Measurements from ENCODE around the gene MUC5B.

MUC5B gene

DNA sequence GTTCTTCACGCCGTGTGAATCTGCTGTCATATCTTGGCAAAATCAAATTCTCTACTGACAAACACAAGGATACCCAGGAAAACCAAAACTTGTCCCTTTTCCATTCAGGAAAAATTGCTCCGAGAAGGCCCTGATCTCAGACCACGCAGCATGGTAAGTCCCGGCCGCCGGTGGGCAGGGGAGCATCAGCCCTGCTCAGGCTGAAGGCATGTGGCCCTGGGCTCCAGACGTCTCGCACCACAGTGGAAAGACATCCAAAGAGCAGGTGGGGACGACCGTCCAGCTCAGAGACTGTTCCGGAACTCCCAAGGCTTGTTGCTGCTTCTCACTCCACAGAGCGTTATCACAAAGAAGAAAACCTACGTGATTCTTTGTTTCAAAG is 56.8 kb downstream of the MUC5B start:
- no peak for DNase-seq (ENCODE audit: low read depth in 2 of 2, low spot score in 1 of 2)

DNA sequence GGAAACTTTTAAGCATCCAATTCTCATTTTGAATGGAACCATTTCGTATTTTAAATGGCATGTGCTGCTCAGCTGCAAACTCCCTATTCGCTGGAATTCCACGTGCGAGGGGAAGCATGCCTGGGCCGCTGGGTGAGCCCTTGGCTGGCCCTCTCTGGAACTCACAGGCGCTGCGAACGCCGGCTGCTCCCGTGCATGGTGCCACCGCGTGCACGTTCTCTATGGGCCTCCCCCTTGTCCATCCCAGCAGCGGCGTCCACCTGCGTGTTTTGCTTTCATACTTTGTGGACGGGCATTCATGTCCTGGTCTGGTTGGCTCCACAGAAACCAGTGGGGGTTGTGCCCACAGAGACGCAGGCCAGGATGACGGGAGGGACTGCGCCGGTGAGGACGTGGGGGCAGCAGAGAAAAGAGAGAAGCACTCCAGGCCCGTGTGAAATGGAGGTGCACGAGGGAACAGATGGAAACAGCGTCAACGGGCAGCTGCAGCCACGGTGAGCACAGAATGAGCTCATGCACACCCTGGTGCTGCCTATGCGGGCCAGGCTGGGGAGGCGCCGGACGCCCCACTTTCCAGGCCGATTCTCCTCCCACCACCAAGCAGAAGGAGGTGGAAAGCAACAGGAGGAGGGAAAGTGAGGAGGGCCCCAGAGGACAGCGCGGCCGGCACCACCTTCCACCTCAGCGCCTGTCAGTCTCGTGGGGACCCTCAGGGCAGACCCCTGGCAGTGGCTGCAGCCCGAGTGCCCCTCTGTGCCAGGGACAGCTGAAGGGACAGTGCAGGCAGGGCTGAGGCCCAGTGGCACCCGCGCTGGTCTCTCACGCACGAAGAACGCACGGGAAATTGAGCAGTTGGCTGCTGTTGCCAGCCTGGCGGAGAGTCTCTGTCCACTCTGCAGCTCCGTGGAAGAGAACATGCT is 57.5 kb downstream of the MUC5B start:
- DNase-seq (ENCODE audit: low read depth in 2 of 2, low spot score in 1 of 2) = no peak

DNA sequence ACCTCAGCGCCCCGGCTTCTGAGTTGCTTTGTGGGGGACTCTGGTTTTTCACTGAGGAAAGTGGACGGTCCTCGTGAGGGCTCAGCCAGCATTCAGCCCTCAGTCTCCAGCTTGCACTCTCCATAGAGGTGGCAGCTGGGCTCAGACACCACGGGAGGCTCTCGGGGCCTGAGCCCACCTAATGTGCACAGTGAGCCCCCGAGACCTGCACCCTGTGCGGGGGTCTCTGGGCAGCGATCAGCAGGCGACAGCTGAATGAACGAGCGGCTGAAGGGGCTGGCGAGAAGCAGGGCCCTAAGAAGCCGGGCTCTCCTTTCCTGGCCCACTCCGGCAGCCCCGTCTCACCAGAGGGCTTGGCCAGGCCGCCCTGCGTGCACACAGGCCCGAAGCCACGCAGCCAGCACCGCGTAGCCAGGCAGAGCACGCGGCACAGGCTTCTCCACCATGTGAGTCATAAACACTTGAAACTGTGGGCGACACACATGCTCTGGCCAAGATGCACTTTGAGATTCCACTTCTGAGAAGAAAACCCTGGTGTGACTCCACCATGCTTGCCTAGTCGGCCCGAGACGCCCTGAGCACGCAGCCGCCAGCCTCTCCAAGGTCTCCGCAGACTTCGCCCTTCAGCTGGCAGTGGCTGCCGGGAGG is 58.6 kb downstream of the MUC5B start:
- DNase-seq (ENCODE audit: low read depth in 2 of 2, low spot score in 1 of 2) = no peak

DNA sequence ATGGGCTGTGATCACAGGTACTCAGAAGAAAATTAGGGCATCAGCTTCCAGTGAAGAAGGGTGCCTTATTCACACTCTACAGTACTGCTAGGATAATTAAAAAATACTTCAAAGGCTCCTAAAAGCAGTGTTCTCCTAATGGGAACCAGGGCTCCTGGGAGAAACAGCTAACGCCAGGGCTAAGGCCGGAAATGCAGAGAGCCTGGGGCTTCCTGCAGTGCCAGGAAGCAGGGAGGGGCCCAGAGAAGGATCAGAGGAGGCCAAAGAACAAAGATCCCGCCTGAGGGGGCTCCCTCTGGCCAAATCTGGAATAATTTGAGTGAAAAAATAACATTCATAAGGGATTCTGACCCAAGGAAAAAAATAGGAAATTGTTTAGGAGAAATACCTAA is 59.1 kb downstream of the MUC5B start:
- DNase-seq (ENCODE audit: low read depth in 2 of 2, low spot score in 1 of 2) = no peak

DNA sequence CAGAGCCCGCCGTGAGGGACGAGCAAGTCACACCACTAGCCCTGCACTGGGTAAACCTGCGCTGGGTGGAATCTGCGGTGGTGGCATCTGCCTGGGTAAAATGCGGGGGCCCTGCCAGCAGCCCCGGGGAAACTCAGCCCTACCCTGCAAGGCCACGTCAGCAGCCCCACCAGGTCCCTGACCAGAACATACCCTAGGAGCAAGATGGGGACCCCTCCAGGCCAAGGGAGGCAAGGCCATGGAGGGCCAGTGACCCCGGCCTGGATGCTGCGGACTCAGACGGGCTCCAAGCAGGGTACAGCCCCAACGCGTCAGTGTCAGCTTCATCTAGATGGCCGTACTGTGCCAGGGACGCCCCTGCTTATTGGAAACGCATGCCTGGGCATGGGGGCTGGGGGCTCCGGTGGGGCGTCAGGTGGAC is 60.2 kb downstream of the MUC5B start:
- no peak for DNase-seq (ENCODE audit: low read depth in 2 of 2, low spot score in 1 of 2)

DNA sequence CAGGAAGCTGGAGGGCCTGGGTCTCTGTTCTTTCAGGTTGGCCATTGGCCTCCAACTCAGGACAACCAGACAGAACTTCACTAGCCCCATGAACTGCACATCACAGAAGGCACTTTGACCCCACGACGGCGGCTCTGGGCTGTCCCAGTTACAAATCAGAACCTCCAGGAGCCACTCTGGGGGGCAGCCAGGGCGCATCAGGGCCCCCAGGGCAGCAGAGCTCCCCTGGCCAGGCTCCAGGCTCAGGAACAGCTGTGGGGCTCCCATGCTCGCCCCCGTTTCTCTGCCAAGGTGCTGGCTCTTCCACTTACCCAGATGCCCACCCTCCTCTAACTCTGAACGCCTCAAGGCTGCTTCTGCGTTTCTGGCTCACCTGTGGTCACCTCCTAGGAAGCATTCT is 61.0 kb downstream of the MUC5B start:
- DNase-seq (ENCODE audit: low read depth in 2 of 2, low spot score in 1 of 2) = no peak

DNA sequence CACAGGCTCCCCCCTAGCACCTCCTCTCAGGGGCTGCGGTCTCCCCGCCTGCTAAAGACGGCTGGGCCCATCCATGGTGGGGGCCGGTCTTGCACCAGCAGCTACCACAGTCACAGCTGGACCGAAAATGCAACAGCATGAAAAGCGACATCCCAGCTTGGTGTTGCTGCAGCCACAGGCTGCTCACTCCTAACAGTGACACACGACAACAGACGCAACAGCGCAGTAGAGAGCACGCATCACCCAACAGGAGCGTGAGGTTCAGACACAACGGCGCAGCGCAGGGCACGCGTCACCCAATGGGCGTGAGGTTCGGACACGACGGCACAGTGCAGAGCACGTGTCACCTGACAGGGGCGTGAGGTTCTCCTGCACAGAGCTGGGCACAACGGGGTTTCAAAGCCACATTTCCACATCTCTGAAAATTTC is 62.5 kb downstream of the MUC5B start:
- DNase-seq (ENCODE audit: low read depth in 2 of 2, low spot score in 1 of 2) = no peak

DNA sequence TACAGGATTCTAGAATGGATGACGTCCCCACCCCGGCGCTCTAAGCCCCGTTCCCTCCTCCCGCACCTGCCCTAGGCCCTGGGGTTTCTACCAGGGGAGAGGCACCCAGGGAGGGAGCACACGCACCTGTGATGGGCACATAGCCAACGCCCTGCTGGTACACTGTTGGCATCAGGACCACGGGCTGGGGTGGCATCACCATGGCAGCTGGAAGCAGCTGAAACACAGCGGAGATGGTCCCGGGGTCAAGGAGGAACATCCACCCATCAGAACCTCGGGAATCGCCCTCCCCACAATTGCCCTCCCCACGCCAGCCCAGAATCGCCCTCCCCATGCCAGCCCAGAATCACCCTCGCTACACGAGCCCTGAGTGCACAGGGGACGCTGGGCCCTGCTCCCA is 63.0 kb downstream of the MUC5B start:
- DNase-seq (ENCODE audit: low read depth in 2 of 2, low spot score in 1 of 2) = no peak

DNA sequence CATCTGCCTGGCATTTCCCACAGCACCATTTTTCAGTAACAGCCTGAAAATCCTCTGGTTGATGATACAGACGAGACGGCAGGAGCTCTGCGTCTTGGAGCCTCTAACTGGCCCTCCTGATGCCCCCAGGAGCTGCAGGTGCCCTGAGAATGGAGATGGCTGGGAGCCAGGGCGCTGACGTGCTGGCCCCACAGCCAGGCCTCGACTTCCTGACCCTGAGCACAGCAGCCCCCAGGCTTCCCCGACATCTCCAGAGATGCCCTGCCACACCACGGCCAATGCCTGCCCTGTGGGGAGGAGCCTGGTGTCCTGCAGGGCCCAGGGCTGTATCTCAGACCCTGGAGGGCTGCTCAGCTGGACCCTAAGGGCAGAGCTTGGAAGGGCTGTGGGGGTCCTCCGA is 65.1 kb downstream of the MUC5B start:
- DNase-seq (ENCODE audit: low read depth in 2 of 2, low spot score in 1 of 2) = no peak

DNA sequence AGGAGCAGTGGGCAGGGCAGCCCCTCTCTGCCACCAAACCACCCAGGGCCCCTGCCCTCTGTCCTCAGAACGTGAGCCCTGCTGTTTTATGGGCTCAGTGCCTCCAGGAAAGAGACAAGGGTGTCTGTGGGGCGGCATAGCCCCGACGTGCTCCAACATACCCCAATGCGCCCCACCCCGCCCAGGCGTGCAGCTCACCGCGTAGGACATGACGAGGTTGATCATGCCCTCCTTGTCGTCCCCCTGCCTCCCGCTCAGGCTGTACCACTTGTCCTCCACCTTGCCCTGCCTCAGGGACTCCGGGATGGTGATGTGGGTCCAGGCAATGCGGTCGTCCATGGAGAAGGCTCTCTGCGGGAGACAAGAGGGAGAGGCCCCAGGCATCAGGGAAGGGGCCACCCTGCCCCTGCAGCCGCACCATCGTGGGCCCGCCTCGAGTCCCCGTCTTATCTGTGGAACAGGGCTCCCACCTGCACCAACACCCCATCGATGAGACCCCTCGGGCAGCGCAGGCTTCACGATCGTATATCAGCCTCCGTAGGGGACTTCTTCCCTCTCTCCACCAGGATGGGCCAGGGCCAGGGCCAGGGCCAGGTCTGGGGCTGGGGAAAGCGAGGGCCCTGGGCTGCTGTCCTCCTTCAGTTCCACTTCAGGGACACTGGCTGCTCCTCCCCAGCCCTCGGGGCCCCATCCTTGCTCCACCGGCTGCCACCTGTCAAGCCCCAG is 65.7 kb downstream of the MUC5B start:
- DNase-seq (ENCODE audit: low read depth in 2 of 2, low spot score in 1 of 2) = no peak

DNA sequence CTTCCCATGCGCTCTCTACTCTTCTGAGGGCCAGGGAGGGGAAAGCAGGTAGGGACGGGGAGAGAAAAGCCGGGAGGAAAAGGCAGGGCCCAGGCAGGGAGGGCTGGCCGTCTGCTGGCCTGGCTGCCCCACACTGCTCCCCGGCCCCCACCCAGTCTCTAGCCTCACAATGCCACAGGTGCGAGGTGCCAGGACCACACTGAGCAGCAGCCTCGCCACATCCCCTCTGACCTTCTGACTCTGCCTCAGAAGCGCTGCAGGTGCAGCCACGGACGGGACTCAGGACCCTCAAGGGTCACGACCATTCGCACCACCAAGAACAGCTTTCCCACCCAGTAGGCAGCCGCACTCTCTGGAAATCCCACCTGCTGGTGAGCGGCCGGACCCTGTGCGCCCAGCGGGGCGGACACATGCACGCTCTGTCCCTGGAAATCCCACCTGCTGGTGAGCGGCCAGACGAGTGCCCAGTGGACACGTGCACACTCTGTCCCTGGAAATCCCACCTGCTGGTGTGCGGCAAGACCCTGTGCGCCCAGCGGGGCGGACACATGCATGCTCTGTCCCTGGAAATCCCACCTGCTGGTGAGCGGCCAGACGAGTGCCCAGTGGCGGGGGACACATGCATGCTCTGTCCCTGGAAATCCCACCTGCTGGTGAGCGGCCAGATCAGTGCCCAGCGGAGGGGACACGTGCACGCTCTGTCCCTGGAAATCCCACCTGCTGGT is 66.5 kb downstream of the MUC5B start:
- no peak for DNase-seq (ENCODE audit: low read depth in 2 of 2, low spot score in 1 of 2)

DNA sequence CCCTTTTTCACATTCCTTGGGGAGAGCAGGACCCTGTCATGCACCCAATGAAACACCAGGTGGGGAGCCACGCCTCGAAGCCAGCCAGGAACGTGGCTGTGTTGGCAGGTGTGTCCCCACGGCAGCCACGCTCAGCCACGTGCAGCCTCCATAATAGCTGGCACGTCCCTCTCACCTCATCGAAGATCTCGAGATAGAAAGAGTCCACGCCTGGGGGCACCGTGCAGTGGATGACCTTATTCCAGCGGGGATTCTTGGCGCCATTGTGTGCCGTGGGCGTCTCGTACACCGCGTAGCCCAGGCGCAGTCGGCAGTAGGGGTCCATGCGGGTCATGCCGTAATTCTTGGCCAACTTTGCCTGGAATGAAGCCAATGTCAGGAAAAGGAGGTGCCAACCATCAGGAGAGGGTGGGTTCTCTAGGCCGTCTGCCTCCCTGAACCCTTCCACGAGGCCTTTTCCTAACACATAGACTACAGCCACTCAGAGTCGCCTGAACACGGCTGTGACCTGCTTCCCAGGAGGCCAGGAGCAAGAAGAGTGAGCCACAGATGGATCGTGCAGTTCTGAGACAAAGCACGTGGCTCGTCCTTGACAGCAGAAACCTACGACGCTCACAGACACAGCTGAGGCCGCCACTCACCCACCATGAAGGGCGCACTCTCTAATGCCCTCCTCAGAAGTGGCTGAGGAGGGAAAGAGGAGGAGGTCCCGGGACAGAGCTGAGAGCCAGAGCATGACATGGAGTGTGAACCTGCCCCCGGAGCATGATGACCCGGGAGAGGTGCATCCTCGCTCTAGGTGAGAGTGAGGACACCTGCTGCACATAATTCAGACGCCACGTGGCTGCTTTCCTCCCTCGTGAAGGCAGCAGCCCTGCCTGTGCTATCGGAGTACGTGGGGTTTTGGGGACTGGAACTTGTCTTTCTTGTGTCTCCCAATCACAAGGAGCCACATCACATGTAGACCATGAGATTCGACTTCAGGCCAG is 67.5 kb downstream of the MUC5B start:
- no peak for DNase-seq (ENCODE audit: low read depth in 2 of 2, low spot score in 1 of 2)

DNA sequence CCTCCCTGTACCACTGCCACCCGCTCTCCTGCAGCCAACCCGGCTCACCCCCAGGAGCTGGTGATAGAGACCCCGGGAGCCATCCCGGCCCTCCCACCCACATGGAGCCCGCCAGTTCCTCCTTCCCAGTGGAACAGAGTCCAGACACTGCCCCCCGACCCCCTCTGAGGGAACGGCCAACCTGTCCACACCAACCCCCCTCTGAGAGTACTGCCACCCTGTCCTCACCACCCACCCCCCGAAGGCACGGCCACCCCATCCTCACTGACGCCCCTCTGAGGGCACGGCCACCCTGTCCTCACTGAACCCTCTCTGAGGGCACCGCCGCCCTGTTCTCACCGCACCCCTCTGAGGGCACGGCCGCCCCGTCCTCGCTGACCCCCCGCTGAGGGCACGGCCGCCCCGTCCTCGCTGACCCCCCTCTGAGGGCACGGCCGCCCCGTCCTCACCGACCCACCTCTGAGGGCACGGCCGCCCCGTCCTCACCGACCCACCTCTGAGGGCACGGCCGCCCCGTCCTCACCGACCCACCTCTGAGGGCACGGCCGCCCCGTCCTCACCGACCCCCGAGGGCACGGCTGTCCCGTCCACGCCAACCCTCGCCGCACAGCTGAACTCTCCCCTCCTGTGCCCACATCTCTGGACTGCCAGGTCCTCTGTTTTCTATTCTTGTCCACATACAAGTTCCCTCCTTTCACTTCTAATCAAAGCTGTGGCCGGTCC is 68.6 kb downstream of the MUC5B start:
- DNase-seq (ENCODE audit: low read depth in 2 of 2, low spot score in 1 of 2) = no peak

DNA sequence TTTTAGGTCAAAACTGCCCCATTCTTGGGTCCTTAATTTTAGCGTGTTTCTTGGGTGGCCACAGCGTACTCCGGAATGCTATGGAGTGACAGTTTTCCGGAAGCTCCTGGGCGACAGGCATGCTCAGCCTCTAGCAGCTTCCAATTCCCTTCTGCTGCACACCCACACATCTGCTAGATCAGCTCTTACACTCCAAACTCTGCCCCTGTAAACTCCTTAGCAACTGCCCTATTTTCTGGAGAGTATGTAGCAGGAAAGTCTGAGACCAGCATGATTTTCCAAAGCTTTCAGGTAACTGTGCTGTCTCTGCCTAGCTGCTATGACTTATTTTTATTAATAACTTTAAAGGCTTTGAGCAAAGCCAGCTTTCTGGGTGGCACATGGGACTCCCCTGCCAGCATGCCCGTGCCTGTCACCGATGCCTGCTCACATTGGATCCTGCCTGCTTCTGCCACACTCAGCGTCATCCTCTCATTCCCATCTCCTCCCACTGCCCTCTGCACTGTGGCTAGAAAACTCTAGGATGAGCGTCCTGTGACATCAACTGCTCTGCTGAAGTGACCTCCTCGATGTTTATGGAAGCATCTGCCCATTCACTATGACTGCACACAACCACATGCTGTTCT is 69.3 kb downstream of the MUC5B start:
- DNase-seq (ENCODE audit: low read depth in 2 of 2, low spot score in 1 of 2) = no peak

DNA sequence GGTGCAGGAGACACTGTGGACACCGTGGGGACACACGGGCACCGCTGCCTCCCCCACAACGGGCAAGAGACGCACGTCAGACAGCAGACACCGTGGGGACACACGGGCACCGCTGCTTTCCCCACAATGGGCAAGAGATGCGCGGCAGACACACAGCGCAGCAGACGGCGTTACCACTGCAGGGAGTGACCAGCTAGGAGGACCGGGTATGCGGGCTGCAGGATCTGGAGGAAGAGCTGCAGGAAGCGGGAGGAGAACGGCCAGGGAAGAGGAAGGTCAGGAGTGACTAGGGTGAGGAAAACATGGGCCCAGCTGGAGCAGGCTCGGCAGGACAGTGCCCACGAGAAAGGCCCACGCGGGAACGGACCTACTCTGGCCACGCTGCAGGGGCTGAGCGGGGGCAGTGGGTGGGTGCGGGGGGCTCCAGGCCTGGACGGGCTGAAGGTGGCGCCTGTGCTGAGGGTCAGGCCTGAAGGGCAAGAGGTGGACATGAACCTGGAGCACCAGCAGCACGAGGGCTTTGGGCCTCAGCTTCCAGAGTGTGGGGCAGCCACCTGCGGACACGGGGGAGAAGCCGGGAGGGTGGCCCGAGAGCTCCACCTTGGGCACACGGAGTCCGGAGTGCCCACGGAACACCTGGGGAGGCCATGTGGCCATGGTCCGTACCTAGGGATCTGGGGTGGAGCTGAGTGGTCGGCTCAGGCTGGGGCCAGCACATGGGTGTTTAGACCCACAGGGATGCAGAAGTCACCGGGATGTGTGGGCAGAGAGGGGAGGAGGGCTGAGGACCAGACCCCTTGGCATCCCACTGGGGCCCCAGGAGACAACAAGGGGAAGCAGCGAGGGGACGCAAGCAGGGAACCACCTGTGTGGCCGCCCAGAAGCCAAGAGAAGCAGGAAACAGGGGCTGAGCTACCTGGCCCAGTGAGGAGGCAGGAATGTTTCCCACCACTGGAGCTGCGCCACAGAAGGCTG is 70.1 kb downstream of the MUC5B start:
- DNase-seq (ENCODE audit: low read depth in 2 of 2, low spot score in 1 of 2) = no peak

DNA sequence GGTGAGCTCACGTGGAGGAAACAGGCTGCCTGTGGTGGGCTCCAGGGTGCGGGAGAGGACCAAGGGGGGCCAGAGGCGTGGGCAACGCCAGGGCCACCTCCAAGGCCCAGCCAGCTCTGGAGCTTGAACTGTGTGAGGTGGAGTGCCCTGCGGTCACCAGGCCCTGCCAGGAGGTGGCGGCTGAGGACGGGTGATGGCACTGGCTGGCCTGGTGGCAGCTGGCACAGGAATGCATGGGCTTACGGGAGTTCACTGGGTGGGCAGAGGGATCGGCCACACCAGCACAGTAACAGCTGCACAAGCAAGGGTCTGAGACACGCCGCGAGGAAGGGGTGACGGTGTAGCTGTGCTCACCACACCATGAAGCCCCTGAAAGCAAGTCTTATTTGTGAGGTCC is 70.8 kb downstream of the MUC5B start:
- DNase-seq (ENCODE audit: low read depth in 2 of 2, low spot score in 1 of 2) = no peak

DNA sequence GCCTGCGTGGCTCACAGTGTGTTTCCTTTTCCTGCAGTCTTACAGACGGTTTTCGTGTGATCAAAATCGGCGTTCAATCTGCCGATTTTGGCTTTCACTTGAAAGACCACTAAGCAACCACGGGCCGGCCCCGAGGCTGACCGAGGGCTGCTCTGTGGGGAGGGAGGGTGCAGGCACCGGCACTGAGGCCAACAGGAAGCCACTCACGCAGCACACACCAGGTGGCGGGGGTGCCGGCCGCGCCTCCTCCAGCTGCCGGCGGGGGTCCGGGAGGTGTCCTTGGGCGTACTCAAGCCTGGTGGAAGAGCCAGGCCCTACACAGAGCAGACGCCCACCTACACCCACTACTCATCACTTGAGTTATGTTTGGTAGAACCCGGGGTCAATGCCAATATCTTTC is 72.2 kb downstream of the MUC5B start:
- no peak for DNase-seq (ENCODE audit: low read depth in 2 of 2, low spot score in 1 of 2)

DNA sequence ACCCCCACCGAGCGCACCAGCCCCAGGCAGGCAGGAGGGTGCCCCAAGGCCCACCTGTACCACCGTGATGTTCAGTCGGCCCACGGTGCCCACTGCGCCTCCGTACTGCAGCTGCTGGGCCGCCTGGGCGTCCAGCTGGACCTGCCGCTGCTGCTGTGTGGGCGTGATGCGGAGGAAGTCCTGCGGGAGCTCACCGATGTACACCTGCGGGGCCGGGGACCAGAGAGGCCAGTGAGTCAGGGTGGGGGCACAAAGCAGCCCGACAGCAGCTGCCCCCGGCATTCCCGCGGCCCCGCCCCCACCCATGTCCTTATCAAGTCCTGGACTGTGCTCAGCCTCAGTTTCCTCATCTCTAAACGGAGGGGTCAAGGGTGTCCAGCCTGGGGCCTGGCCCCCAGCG is 72.7 kb downstream of the MUC5B start:
- DNase-seq (ENCODE audit: low read depth in 2 of 2, low spot score in 1 of 2) = no peak
